Duodenal mucosa (tissue), 2 donors: ENCODE data around the gene SLC7A14.

Source experiments
- H3K27ac ChIP-seq: one replicate; pipeline ENCODE4 v1.7.0; 2013; ENCODE audit warnings: low read depth, low read length
- H3K27me3 ChIP-seq, 2 donors: one replicate each; pipeline ENCODE4 v1.7.0; 2013; ENCODE audit warnings: low read length in 2 of 2, control low read depth in 1 of 2; ENCODE audit not compliant: insufficient read depth in 2 of 2, control insufficient read depth in 1 of 2
- H3K36me3 ChIP-seq, 2 donors: one replicate each; pipeline ENCODE4 v1.7.0; 2013; ENCODE audit warnings: low read length in 2 of 2, control low read depth in 1 of 2; ENCODE audit not compliant: insufficient read depth in 2 of 2, control insufficient read depth in 1 of 2
- H3K4me1 ChIP-seq, 2 donors: one replicate each; pipeline ENCODE4 v1.7.0; 2013; ENCODE audit warnings: low read length in 2 of 2, control low read depth in 1 of 2; ENCODE audit not compliant: insufficient read depth in 2 of 2, control insufficient read depth in 1 of 2
- H3K4me3 ChIP-seq, 2 donors: one replicate each; pipeline ENCODE4 v1.7.0; 2013; ENCODE audit warnings: low read length in 2 of 2, low read depth in 1 of 2
- H3K9ac ChIP-seq, 2 donors: one replicate each; pipeline ENCODE4 v1.7.0; 2013; ENCODE audit warnings: low read length in 2 of 2, low read depth in 1 of 2
- H3K9me3 ChIP-seq, 2 donors: one replicate each; pipeline ENCODE4 v1.7.0; 2013; ENCODE audit warnings: low read length in 2 of 2, control low read depth in 1 of 2; ENCODE audit not compliant: control insufficient read depth in 1 of 2

SLC7A14 gene

GRCh38 chr3:170437696-170438407, 148.0 kb downstream of the SLC7A14 start:
- no peaks in the 10 kb centered on the region for H3K36me3 ChIP-seq
- no peak overlapping the region for H3K4me3 ChIP-seq
- no peak overlapping the region for H3K9ac ChIP-seq

GRCh38 chr3:170437176-170437575, 148.7 kb downstream of the SLC7A14 start:
- no peaks in the 10 kb centered on the region for H3K36me3 ChIP-seq
- H3K9me3 ChIP-seq = no peaks in the 10 kb centered on the region
- H3K27ac ChIP-seq = no peak overlapping the region
- peaks cover 0 to 4% of the 10 kb centered on the region in 2 donors for H3K4me1 ChIP-seq
- no peak overlapping the region for H3K9ac ChIP-seq
- no peaks in the 10 kb centered on the region for H3K27me3 ChIP-seq
- H3K4me3 ChIP-seq = no peak overlapping the region

More at GRCh38 chr3:170437696-170438407, 148.0 kb downstream of the SLC7A14 start:
- Histone ChIP-seq H3K27me3 (no peaks in the 10 kb centered on the region), H3K9me3 (no peaks in the 10 kb centered on the region), H3K27ac (no peak overlapping the region), H3K4me1 (peaks cover 0 to 4% of the 10 kb centered on the region in 2 donors)

GRCh38 chr3:170436697-170437096, 149.2 kb downstream of the SLC7A14 start:
- Histone ChIP-seq H3K9ac (no peak overlapping the region), H3K36me3 (no peaks in the 10 kb centered on the region), H3K4me3 (no peak overlapping the region), H3K27me3 (no peaks in the 10 kb centered on the region), H3K4me1 (peaks cover 0 to 4% of the 10 kb centered on the region in 2 donors), H3K27ac (no peak overlapping the region), H3K9me3 (no peaks in the 10 kb centered on the region)

- no peaks in the 10 kb centered on the region for H3K4me1 ChIP-seq
- H3K4me3 ChIP-seq = no peak overlapping the region
- no peaks in the 10 kb centered on the region for H3K9me3 ChIP-seq
- no peaks in the 10 kb centered on the region for H3K36me3 ChIP-seq
- H3K9ac ChIP-seq = no peak overlapping the region
- H3K27me3 ChIP-seq = no peaks in the 10 kb centered on the region
- H3K27ac ChIP-seq = no peak overlapping the region
Measured at GRCh38 chr3:170432416-170432815, 153.5 kb downstream of the SLC7A14 start.

- Histone ChIP-seq H3K9me3 (no peaks in the 10 kb centered on the region), H3K9ac (no peak overlapping the region), H3K36me3 (no peaks in the 10 kb centered on the region), H3K27ac (no peak overlapping the region), H3K27me3 (no peaks in the 10 kb centered on the region), H3K4me3 (no peak overlapping the region), H3K4me1 (no peaks in the 10 kb centered on the region)
Measured at GRCh38 chr3:170431054-170431453, 154.8 kb downstream of the SLC7A14 start.

GRCh38 chr3:170429050-170429449, 156.8 kb downstream of the SLC7A14 start:
- no peaks in the 10 kb centered on the region for H3K9me3 ChIP-seq
- no peaks in the 10 kb centered on the region for H3K4me1 ChIP-seq
- no peak overlapping the region for H3K27ac ChIP-seq
- H3K9ac ChIP-seq = no peak overlapping the region
- H3K36me3 ChIP-seq = no peaks in the 10 kb centered on the region
- no peaks in the 10 kb centered on the region for H3K27me3 ChIP-seq
- no peak overlapping the region for H3K4me3 ChIP-seq

GRCh38 chr3:170428095-170428494, 157.8 kb downstream of the SLC7A14 start:
- H3K9ac ChIP-seq = no peak overlapping the region
- no peak overlapping the region for H3K4me3 ChIP-seq
- no peak overlapping the region for H3K27ac ChIP-seq
- H3K4me1 ChIP-seq = no peaks in the 10 kb centered on the region
- H3K27me3 ChIP-seq = no peaks in the 10 kb centered on the region
- H3K9me3 ChIP-seq = no peaks in the 10 kb centered on the region
- H3K36me3 ChIP-seq = no peaks in the 10 kb centered on the region

GRCh38 chr3:170426240-170426797, 159.6 kb downstream of the SLC7A14 start:
- no peaks in the 10 kb centered on the region for H3K36me3 ChIP-seq
- H3K4me3 ChIP-seq = no peak overlapping the region
- no peak overlapping the region for H3K9ac ChIP-seq
- H3K4me1 ChIP-seq = no peaks in the 10 kb centered on the region
- no peaks in the 10 kb centered on the region for H3K27me3 ChIP-seq
- H3K27ac ChIP-seq = no peak overlapping the region
- no peaks in the 10 kb centered on the region for H3K9me3 ChIP-seq

- no peak overlapping the region for H3K4me3 ChIP-seq
- no peak overlapping the region for H3K27ac ChIP-seq
- no peaks in the 10 kb centered on the region for H3K36me3 ChIP-seq
- no peaks in the 10 kb centered on the region for H3K9me3 ChIP-seq
- H3K9ac ChIP-seq = no peak overlapping the region
- no peaks in the 10 kb centered on the region for H3K4me1 ChIP-seq
- H3K27me3 ChIP-seq = no peaks in the 10 kb centered on the region
Measured at GRCh38 chr3:170425491-170426239, 160.2 kb downstream of the SLC7A14 start.

- H3K27ac ChIP-seq = no peak overlapping the region
- H3K9me3 ChIP-seq = no peaks in the 10 kb centered on the region
- H3K4me3 ChIP-seq = no peak overlapping the region
- H3K9ac ChIP-seq = no peak overlapping the region
- peaks cover 0 to 1% of the 10 kb centered on the region in 2 donors for H3K4me1 ChIP-seq
- H3K36me3 ChIP-seq = no peaks in the 10 kb centered on the region
- H3K27me3 ChIP-seq = peaks cover 5 to 7% of the 10 kb centered on the region in 2 donors
Measured at GRCh38 chr3:170424879-170425278, 161.0 kb downstream of the SLC7A14 start.
